ENCODE measurements around the gene ZNF784.

GRCh38 chr19:55650126-55650557 lies 25.8 kb upstream of the ZNF784 start:
- TF ChIP-seq CTCF (IDR thresholded peaks at IDR 0.05; ENCODE audit: insufficient read depth, low read length) (no peak), GABPA (IDR thresholded peaks at IDR 0.05; ENCODE audit: low read depth) (no peak), REST (IDR thresholded peaks at IDR 0.05; ENCODE audit: insufficient replicate concordance, low read depth) (no peak), POLR2AphosphoS5 (IDR thresholded peaks at IDR 0.05; ENCODE audit: low read depth) (no peak), SPI1 (IDR thresholded peaks at IDR 0.05; ENCODE audit: borderline replicate concordance, low read depth) (no peak)

Data from HL-60 (cell line).